H1 (cell line): ENCODE measurements around the gene SSMEM1. TPM values are rescaled to one million over a fixed set of nuclear protein-coding genes. Genes with fewer than 3 reads are reported as not detected.

Source experiments
- polyA plus RNA-seq, 7 experiments: library from polyadenylated mRNA; depleted of rRNA in 3 of 7; stranded (reverse) in 5 of 7; unstranded in 2 of 7; fragments of >200 nt in 5 of 7; fragments of 200-250 nt in 2 of 7; gene quantifications; 1 replicate in 5 of 7; 2 replicates in 1 of 7; 4 replicates in 1 of 7; pipeline versions ENCODE4 v1.2.1 to v1.2.3, GENCODE V29; 2011 to 2013; ENCODE audit warnings: missing spikeins in 2 of 7, mixed read lengths in 2 of 7
- total RNA-seq: library from RNA; stranded (reverse); fragmentation: NEBNext Ultra II Directional; extraction: Animal tissue kit (Norgen Biotek cat#: 25700); gene quantifications from 2 replicates; pipeline ENCODE4 v1.2.1, GENCODE V29; 2021
- TF ChIP-seq, protein P1 (sequence below): IDR thresholded peaks from 2 replicates; pipeline ENCODE4 v1.6.1; 2012; ENCODE audit warnings: inconsistent platforms

SSMEM1 gene
- total and polyA plus RNA-seq, 2 of the 8 experiments (the other 6 are each of a cell fraction or from before 2014, with no cell fraction given) = not detected

DNA sequence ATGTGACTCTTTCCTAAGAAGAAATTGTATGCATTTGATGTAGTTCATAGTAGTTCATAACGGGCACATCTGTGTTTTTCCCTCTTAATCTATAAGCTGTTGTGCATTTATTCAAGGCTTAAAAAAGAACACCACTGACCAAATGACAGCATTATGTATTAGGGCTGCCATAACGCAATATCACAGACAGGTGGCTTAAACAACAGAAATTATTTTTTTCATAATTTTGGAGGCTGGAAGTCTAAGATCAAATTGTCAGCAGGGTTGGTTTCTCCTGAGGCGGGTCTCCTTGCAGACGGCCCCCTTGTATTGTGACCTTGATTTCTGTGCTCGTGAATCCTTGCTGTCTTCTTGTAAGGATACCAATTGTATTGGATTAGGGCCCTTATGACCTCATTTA, 627 bp upstream of the SSMEM1 start (continued):
- TF ChIP-seq, protein P1, sequence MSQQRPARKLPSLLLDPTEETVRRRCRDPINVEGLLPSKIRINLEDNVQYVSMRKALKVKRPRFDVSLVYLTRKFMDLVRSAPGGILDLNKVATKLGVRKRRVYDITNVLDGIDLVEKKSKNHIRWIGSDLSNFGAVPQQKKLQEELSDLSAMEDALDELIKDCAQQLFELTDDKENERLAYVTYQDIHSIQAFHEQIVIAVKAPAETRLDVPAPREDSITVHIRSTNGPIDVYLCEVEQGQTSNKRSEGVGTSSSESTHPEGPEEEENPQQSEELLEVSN = no peak
